ENCODE measurements around the gene CD3D. TPM values are rescaled to one million over a fixed set of nuclear protein-coding genes. Genes with fewer than 3 reads are reported as not detected.

CD3D gene
- total RNA-seq, 1 donor from 2014 or later: 0.61 TPM

DNA sequence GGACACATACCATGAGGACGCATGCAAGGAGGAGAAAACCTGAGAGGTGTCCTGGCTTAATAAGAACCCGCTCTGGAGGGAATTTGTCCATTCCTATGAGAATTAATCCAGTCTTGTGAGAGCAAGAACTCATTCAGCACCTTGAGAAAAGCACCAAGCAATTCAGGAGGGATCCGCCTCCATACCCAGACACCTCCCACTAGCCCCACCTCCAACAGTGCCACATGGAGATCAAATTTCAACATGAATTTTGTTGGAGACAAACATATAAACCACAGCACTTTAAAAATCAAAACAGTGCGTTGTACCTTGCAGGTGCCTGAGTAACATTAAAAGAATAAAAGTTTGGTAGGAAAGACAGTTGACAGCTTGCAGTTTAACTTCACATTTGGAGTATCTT, 28.3 kb upstream of the CD3D start:
- no peaks in the 10 kb centered on the region for H3K27me3 ChIP-seq (ENCODE audit: insufficient read depth, low read length)
- no peaks in the 10 kb centered on the region for H3K79me2 ChIP-seq (ENCODE audit: insufficient read depth, low read length)
- Mint-ChIP-seq H3K27ac (ENCODE audit: unreplicated experiment) (no peak overlapping the region), H3K4me3 (ENCODE audit: unreplicated experiment) (no peak overlapping the region), H3K36me3 (ENCODE audit: low read depth, unreplicated experiment) (peaks cover 27% of the 10 kb centered on the region), H3K9me3 (ENCODE audit: unreplicated experiment) (no peaks in the 10 kb centered on the region), H3K27me3 (ENCODE audit: low read depth, unreplicated experiment) (no peaks in the 10 kb centered on the region), H3K4me1 (ENCODE audit: low read depth, unreplicated experiment) (no peaks in the 10 kb centered on the region)
- no peak overlapping the region for H2AFZ ChIP-seq (ENCODE audit: low read depth, low read length)
- H3K4me1 ChIP-seq (ENCODE audit: insufficient read depth, low read length): no peaks in the 10 kb centered on the region
- no peak overlapping the region for H3K4me2 ChIP-seq (ENCODE audit: low read length)
- no peaks in the 10 kb centered on the region for H4K20me1 ChIP-seq (ENCODE audit: insufficient read depth, low read length)
- no peaks in the 10 kb centered on the region for H3K9me3 ChIP-seq (ENCODE audit: insufficient read depth, low read depth, low read length)
- peaks cover 55% of the 10 kb centered on the region for H3K36me3 ChIP-seq (ENCODE audit: insufficient read depth, low read length)
- no peak overlapping the region for H3K9ac ChIP-seq (ENCODE audit: low read length)
- FAIRE-seq: no peak
- no peak for DNase-seq (ENCODE audit: low read depth)
- H3K27ac ChIP-seq (ENCODE audit: low read depth, low read length): no peak overlapping the region
- TF ChIP-seq, protein P1, sequence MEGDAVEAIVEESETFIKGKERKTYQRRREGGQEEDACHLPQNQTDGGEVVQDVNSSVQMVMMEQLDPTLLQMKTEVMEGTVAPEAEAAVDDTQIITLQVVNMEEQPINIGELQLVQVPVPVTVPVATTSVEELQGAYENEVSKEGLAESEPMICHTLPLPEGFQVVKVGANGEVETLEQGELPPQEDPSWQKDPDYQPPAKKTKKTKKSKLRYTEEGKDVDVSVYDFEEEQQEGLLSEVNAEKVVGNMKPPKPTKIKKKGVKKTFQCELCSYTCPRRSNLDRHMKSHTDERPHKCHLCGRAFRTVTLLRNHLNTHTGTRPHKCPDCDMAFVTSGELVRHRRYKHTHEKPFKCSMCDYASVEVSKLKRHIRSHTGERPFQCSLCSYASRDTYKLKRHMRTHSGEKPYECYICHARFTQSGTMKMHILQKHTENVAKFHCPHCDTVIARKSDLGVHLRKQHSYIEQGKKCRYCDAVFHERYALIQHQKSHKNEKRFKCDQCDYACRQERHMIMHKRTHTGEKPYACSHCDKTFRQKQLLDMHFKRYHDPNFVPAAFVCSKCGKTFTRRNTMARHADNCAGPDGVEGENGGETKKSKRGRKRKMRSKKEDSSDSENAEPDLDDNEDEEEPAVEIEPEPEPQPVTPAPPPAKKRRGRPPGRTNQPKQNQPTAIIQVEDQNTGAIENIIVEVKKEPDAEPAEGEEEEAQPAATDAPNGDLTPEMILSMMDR (IDR thresholded peaks at IDR 0.05; ENCODE audit: insufficient read depth, low read depth, low read length): no peak
- no peak for TF ChIP-seq EZH2 (IDR thresholded peaks at IDR 0.05; ENCODE audit: insufficient read depth, low read length)
- no peak overlapping the region for H3K4me3 ChIP-seq (ENCODE audit: insufficient read depth, low read depth, low read length)

GRCh38 chr11:118366287-118366686, 23.8 kb upstream of the CD3D start:
- Histone ChIP-seq H2AFZ (ENCODE audit: low read depth, low read length) (no peak overlapping the region), H3K4me3 (ENCODE audit: insufficient read depth, low read depth, low read length) (no peak overlapping the region), H3K27ac (ENCODE audit: low read depth, low read length) (no peak overlapping the region), H3K4me2 (ENCODE audit: low read length) (no peak overlapping the region), H3K4me1 (ENCODE audit: insufficient read depth, low read length) (no peaks in the 10 kb centered on the region), H3K9me3 (ENCODE audit: insufficient read depth, low read depth, low read length) (no peaks in the 10 kb centered on the region), H3K36me3 (ENCODE audit: insufficient read depth, low read length) (peaks cover 31% of the 10 kb centered on the region), H4K20me1 (ENCODE audit: insufficient read depth, low read length) (peaks cover 23% of the 10 kb centered on the region), H3K27me3 (ENCODE audit: insufficient read depth, low read length) (no peaks in the 10 kb centered on the region), H3K9ac (ENCODE audit: low read length) (no peak overlapping the region), H3K79me2 (ENCODE audit: insufficient read depth, low read length) (peaks cover 38% of the 10 kb centered on the region)
- no peak for DNase-seq (ENCODE audit: low read depth)
- Mint-ChIP-seq H3K36me3 (ENCODE audit: low read depth, unreplicated experiment) (peaks cover 9% of the 10 kb centered on the region), H3K9me3 (ENCODE audit: unreplicated experiment) (no peaks in the 10 kb centered on the region), H3K27ac (ENCODE audit: unreplicated experiment) (no peak overlapping the region), H3K27me3 (ENCODE audit: low read depth, unreplicated experiment) (no peaks in the 10 kb centered on the region), H3K4me3 (ENCODE audit: unreplicated experiment) (no peak overlapping the region), H3K4me1 (ENCODE audit: low read depth, unreplicated experiment) (peaks cover 6% of the 10 kb centered on the region)
- TF ChIP-seq EZH2 (IDR thresholded peaks at IDR 0.05; ENCODE audit: insufficient read depth, low read length): no peak
- TF ChIP-seq, protein P1 (IDR thresholded peaks at IDR 0.05; ENCODE audit: insufficient read depth, low read depth, low read length): no peak
- FAIRE-seq: no peak

GRCh38 chr11:118364956-118365615, 22.6 kb upstream of the CD3D start:
- H3K4me2 ChIP-seq (ENCODE audit: low read length): no peak overlapping the region
- H3K36me3 ChIP-seq (ENCODE audit: insufficient read depth, low read length): peaks cover 22% of the 10 kb centered on the region
- Mint-ChIP-seq H3K9me3 (ENCODE audit: unreplicated experiment) (no peaks in the 10 kb centered on the region), H3K27me3 (ENCODE audit: low read depth, unreplicated experiment) (no peaks in the 10 kb centered on the region), H3K27ac (ENCODE audit: unreplicated experiment) (no peak overlapping the region), H3K4me1 (ENCODE audit: low read depth, unreplicated experiment) (peaks cover 9% of the 10 kb centered on the region), H3K4me3 (ENCODE audit: unreplicated experiment) (no peak overlapping the region), H3K36me3 (ENCODE audit: low read depth, unreplicated experiment) (peaks cover 5% of the 10 kb centered on the region)
- DNase-seq (ENCODE audit: low read depth): no peak
- H3K4me1 ChIP-seq (ENCODE audit: insufficient read depth, low read length): no peaks in the 10 kb centered on the region
- H3K27me3 ChIP-seq (ENCODE audit: insufficient read depth, low read length): no peaks in the 10 kb centered on the region
- H2AFZ ChIP-seq (ENCODE audit: low read depth, low read length): no peak overlapping the region
- no peak for FAIRE-seq
- peaks cover 24% of the 10 kb centered on the region for H4K20me1 ChIP-seq (ENCODE audit: insufficient read depth, low read length)
- no peak overlapping the region for H3K9ac ChIP-seq (ENCODE audit: low read length)
- no peaks in the 10 kb centered on the region for H3K9me3 ChIP-seq (ENCODE audit: insufficient read depth, low read depth, low read length)
- no peak for TF ChIP-seq EZH2 (IDR thresholded peaks at IDR 0.05; ENCODE audit: insufficient read depth, low read length)
- TF ChIP-seq, protein P1 (IDR thresholded peaks at IDR 0.05; ENCODE audit: insufficient read depth, low read depth, low read length): no peak
- H3K4me3 ChIP-seq (ENCODE audit: insufficient read depth, low read depth, low read length): no peak overlapping the region
- H3K79me2 ChIP-seq (ENCODE audit: insufficient read depth, low read length): peaks cover 50% of the 10 kb centered on the region
- H3K27ac ChIP-seq (ENCODE audit: low read depth, low read length): no peak overlapping the region

Data from astrocyte (in vitro differentiated cells and primary cell).